SU-DHL-6 (cell line): ENCODE results near the gene RRAD.

Source experiments
- H2AFZ ChIP-seq: fragments of 200-600 bp; sonication (generic); 2 replicates; pipeline ENCODE4 v1.6.1; 2014; ENCODE audit warnings: low read depth, mild to moderate bottlenecking, moderate library complexity, mixed read lengths, antibody characterized with exemption, low read length; ENCODE audit not compliant: severe bottlenecking
- H3F3A ChIP-seq: fragments of 200-600 bp; shearing (Covaris generic); 2 replicates; pipeline ENCODE4 v1.6.0; 2016; ENCODE audit warnings: antibody characterized with exemption, mild to moderate bottlenecking; ENCODE audit not compliant: insufficient read depth
- H3K27ac ChIP-seq: fragments of 200-600 bp; sonication (generic); 2 replicates; pipeline ENCODE4 v1.5.1; 2016; ENCODE audit warnings: low read depth, mild to moderate bottlenecking, low read length, moderate library complexity, mixed read lengths
- H3K27me3 ChIP-seq: fragments of 200-600 bp; sonication (generic), shearing (Covaris generic); 2 replicates; pipeline ENCODE4 v1.6.0; 2014; ENCODE audit warnings: mild to moderate bottlenecking, low read length
- H3K36me3 ChIP-seq: fragments of 200-600 bp; sonication (generic); 2 replicates; pipeline ENCODE4 v1.6.1; 2014; ENCODE audit warnings: mild to moderate bottlenecking, low read length, mixed read lengths
- H3K4me2 ChIP-seq: fragments of 300-600, 200-600 bp; shearing (Covaris generic), sonication (generic); 2 replicates; pipeline ENCODE4 v1.6.0; 2014; ENCODE audit warnings: low read length, low read depth, mild to moderate bottlenecking; ENCODE audit not compliant: poor library complexity, severe bottlenecking
- H3K4me3 ChIP-seq: fragments of 200-600 bp; sonication (generic); 2 replicates; pipeline ENCODE4 v1.5.1; 2014; ENCODE audit warnings: antibody characterized with exemption, low read length, mild to moderate bottlenecking, mixed read lengths; ENCODE audit not compliant: insufficient read depth, poor library complexity, severe bottlenecking
- H3K79me2 ChIP-seq: fragments of 200-600 bp; sonication (generic); 2 replicates; pipeline ENCODE4 v1.6.1; 2014; ENCODE audit warnings: mild to moderate bottlenecking, low read length, moderate library complexity; ENCODE audit not compliant: insufficient read depth
- H3K9ac ChIP-seq: fragments of 200-600 bp; sonication (generic); 2 replicates; pipeline ENCODE4 v1.7.0; 2014; ENCODE audit warnings: mild to moderate bottlenecking, low read length
- H3K9me2 ChIP-seq: fragments of 200-600 bp; sonication (generic); replicated peaks from 2 replicates; pipeline ENCODE4 v1.6.1; 2014; ENCODE audit warnings: low read length; ENCODE audit not compliant: insufficient read depth
- H3K9me3 ChIP-seq: fragments of 200-600 bp; sonication (generic); 2 replicates; pipeline ENCODE4 v1.6.1; 2014; ENCODE audit warnings: low read length, mixed read lengths; ENCODE audit not compliant: insufficient read depth
- H4K20me1 ChIP-seq: fragments of 200-600 bp; sonication (generic); 2 replicates; pipeline ENCODE4 v1.6.1; 2014; ENCODE audit warnings: low read depth, mild to moderate bottlenecking, antibody characterized with exemption, low read length, moderate library complexity, mixed read lengths
- EZH2phosphoT487 ChIP-seq: fragments of 200-600 bp; sonication (generic), shearing (Covaris generic); conservative IDR thresholded peaks from 2 replicates; pipeline ENCODE4 v1.6.1; 2018; ENCODE audit warnings: mild to moderate bottlenecking, antibody characterized with exemption, low read length, moderate library complexity, mixed read lengths
- TF ChIP-seq, protein P1 (sequence below): fragments of 200-600 bp; sonication (generic); IDR thresholded peaks from one replicate; pipeline ENCODE4 v1.5.1; 2017; ENCODE audit warnings: antibody characterized with exemption, mild to moderate bottlenecking, low read length, moderate library complexity; ENCODE audit not compliant: insufficient read depth, poor library complexity, severe bottlenecking

Gene RRAD

DNA sequence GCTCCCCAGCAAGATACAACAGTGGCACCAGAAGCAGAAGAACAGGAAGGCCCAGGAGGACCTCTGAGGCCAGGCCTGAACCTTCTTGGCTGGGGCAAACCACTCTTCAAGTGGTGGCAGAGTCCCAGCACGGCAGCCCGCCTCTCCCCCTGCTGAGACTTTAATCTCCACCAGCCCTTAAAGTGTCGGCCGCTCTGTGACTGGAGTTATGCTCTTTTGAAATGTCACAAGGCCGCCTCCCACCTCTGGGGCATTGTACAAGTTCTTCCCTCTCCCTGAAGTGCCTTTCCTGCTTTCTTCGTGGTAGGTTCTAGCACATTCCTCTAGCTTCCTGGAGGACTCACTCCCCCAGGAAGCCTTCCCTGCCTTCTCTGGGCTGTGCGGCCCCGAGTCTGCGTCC is 47.6 kb upstream of the RRAD start:
- no peak overlapping the region for H2AFZ ChIP-seq
- TF ChIP-seq EZH2phosphoT487 = no peak
- TF ChIP-seq, protein P1, sequence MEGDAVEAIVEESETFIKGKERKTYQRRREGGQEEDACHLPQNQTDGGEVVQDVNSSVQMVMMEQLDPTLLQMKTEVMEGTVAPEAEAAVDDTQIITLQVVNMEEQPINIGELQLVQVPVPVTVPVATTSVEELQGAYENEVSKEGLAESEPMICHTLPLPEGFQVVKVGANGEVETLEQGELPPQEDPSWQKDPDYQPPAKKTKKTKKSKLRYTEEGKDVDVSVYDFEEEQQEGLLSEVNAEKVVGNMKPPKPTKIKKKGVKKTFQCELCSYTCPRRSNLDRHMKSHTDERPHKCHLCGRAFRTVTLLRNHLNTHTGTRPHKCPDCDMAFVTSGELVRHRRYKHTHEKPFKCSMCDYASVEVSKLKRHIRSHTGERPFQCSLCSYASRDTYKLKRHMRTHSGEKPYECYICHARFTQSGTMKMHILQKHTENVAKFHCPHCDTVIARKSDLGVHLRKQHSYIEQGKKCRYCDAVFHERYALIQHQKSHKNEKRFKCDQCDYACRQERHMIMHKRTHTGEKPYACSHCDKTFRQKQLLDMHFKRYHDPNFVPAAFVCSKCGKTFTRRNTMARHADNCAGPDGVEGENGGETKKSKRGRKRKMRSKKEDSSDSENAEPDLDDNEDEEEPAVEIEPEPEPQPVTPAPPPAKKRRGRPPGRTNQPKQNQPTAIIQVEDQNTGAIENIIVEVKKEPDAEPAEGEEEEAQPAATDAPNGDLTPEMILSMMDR = no peak
- no peak overlapping the region for H3K4me3 ChIP-seq
- no peaks in the 10 kb centered on the region for H3K9me2 ChIP-seq
- H3F3A ChIP-seq = no peaks in the 10 kb centered on the region
- no peaks in the 10 kb centered on the region for H3K79me2 ChIP-seq
- H3K9ac ChIP-seq = no peak overlapping the region
- no peaks in the 10 kb centered on the region for H3K27me3 ChIP-seq
- H3K27ac ChIP-seq = no peak overlapping the region
- no peaks in the 10 kb centered on the region for H3K36me3 ChIP-seq
- no peaks in the 10 kb centered on the region for H3K9me3 ChIP-seq
- no peaks in the 10 kb centered on the region for H4K20me1 ChIP-seq
- no peak overlapping the region for H3K4me2 ChIP-seq

DNA sequence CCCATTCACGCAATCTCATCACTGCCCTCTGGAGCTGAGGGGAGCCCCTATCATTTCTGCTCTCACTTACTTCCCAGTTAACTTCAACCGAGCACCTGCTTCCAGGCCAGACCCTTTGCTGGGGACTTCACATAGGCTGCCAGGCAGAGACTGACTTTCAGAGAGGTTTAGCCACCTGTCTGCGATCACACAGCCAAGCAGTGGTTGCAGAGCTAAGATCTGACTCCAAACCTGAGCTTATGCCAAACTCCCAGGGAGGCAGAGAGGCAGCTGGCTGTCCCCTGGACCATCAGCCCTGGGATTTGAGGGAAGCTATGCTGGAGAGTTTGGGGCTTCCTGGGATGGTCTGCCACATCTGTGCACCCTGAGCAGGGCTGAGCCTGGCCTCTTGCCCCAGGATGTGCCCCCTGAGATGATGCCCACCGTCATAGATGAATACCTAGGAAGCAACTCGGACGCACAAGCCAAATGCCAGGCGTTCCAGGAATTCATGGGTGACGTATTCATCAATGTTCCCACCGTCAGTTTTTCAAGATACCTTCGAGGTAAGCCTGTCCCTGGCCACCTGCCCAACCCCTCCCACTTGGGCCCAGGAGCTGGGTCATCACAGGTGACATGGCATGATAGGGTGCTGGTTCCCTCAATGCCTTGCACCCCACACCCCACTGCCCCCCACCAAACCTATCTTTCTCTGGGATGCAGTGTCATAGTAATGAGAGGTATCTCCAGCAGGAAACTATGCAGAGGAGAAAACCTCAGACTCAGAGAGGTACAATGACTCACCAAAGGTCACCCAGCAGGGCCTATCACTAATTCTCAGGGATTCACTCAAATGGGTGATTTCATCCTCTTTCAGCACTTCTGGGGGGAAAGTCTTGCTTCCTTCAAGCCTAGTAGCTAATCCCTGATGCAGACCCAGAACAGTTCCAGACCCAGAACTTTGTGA is 45.7 kb upstream of the RRAD start:
- no peaks in the 10 kb centered on the region for H3K9me2 ChIP-seq
- TF ChIP-seq, protein P1 = no peak
- TF ChIP-seq EZH2phosphoT487 = no peak
- no peaks in the 10 kb centered on the region for H3F3A ChIP-seq
- H3K9me3 ChIP-seq = no peaks in the 10 kb centered on the region
- no peak overlapping the region for H3K9ac ChIP-seq
- no peaks in the 10 kb centered on the region for H4K20me1 ChIP-seq
- H3K27me3 ChIP-seq = no peaks in the 10 kb centered on the region
- no peak overlapping the region for H2AFZ ChIP-seq
- no peak overlapping the region for H3K27ac ChIP-seq
- no peak overlapping the region for H3K4me2 ChIP-seq
- no peaks in the 10 kb centered on the region for H3K36me3 ChIP-seq
- no peaks in the 10 kb centered on the region for H3K79me2 ChIP-seq
- no peak overlapping the region for H3K4me3 ChIP-seq

DNA sequence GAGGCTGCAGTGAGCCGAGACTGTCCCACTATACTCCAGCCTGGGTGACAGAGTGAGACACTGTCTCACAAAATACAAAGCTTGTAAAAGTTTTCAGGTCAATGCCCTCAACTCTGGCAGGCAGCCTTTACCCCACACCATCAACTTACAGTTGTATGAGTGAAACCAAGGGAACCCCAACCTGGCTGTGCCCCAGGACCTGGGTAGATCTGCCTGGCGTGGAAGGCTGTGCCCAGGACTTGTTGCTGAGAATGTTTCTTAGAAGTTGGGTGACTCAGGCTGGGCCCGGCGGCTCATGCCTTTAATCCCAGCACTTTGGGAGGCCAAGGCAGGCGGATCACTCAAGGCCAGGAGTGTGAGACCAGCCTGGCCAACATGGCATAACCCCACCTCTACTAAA is 43.5 kb upstream of the RRAD start:
- H3K4me3 ChIP-seq = no peak overlapping the region
- H3K9me2 ChIP-seq = no peaks in the 10 kb centered on the region
- H3F3A ChIP-seq = no peaks in the 10 kb centered on the region
- no peak overlapping the region for H3K27ac ChIP-seq
- H3K9ac ChIP-seq = no peak overlapping the region
- no peak overlapping the region for H2AFZ ChIP-seq
- no peaks in the 10 kb centered on the region for H4K20me1 ChIP-seq
- no peak overlapping the region for H3K4me2 ChIP-seq
- no peaks in the 10 kb centered on the region for H3K9me3 ChIP-seq
- H3K27me3 ChIP-seq = no peaks in the 10 kb centered on the region
- no peaks in the 10 kb centered on the region for H3K79me2 ChIP-seq
- TF ChIP-seq, protein P1 = no peak
- TF ChIP-seq EZH2phosphoT487 = no peak
- H3K36me3 ChIP-seq = no peaks in the 10 kb centered on the region
